Neural progenitor cell (in vitro differentiated cells): ENCODE measurements around the gene NABP1. TPM values are rescaled to one million over a fixed set of nuclear protein-coding genes. Genes with fewer than 3 reads are reported as not detected.
A peak's percentile ranks its signal among the peaks of the same experiment; 100 is the strongest.
"Not testable (repeated sequence)": the region's sequence is repeated elsewhere in the genome, so short reads cannot be mapped to it uniquely, and the experiment has no call there.

Experiments used
- DNase-seq: peaks from one replicate; pipeline ENCODE4 v3.0.0-alpha.2; 2016; ENCODE audit warnings: low spot score
- H2AFZ ChIP-seq: fragments of 200-600 bp; sonication (generic); replicated peaks from 2 replicates; pipeline ENCODE4 v1.6.1; 2016; ENCODE audit warnings: antibody characterized with exemption
- H3F3A ChIP-seq: fragments of 200-600 bp; sonication (generic); 2 replicates; pipeline ENCODE4 v1.6.1; 2016; ENCODE audit warnings: antibody characterized with exemption, low read depth
- H3K27ac ChIP-seq: fragments of 200-600 bp; sonication (generic); 2 replicates; pipeline ENCODE4 v1.5.1; 2016; ENCODE audit warnings: mild to moderate bottlenecking
- H3K27me3 ChIP-seq: fragments of 200-600 bp; sonication (generic); 2 replicates; pipeline ENCODE4 v1.6.1; 2016; ENCODE audit warnings: mild to moderate bottlenecking, moderate library complexity
- H3K36me3 ChIP-seq: fragments of 200-600 bp; sonication (generic); 2 replicates; pipeline ENCODE4 v1.5.1; 2016
- H3K4me1 ChIP-seq: fragments of 200-600 bp; sonication (generic); 2 replicates; pipeline ENCODE4 v1.6.1; 2016; ENCODE audit warnings: mixed run types
- H3K4me2 ChIP-seq: fragments of 200-600 bp; sonication (generic); 2 replicates; pipeline ENCODE4 v1.6.1; 2016
- H3K4me3 ChIP-seq: fragments of 200-600 bp; sonication (generic); 2 replicates; pipeline ENCODE4 v1.5.1; 2016
- H3K79me2 ChIP-seq: fragments of 200-600 bp; sonication (generic); 2 replicates; pipeline ENCODE4 v1.6.1; 2016; ENCODE audit warnings: low read depth
- H3K9ac ChIP-seq: fragments of 200-600 bp; sonication (generic); 2 replicates; pipeline ENCODE4 v1.6.1; 2016
- H3K9me3 ChIP-seq: fragments of 200-600 bp; sonication (generic); 2 replicates; pipeline ENCODE4 v1.5.1; 2016; ENCODE audit warnings: low read depth
- H4K20me1 ChIP-seq: fragments of 200-600 bp; sonication (generic); 2 replicates; pipeline ENCODE4 v1.6.1; 2016; ENCODE audit warnings: low read depth
- H3K27ac Mint-ChIP-seq: 3 replicates; pipeline ENCODE4 v1.8.0; 2021; ENCODE audit warnings: mixed read lengths
- H3K27me3 Mint-ChIP-seq: 2 replicates; pipeline ENCODE4 v1.8.0; 2022; ENCODE audit warnings: low read depth, mild to moderate bottlenecking, inconsistent platforms, moderate library complexity, mixed read lengths; ENCODE audit not compliant: insufficient read depth
- H3K36me3 Mint-ChIP-seq: 3 replicates; pipeline ENCODE4 v1.8.0; 2021; ENCODE audit warnings: mixed read lengths
- H3K4me1 Mint-ChIP-seq: 3 replicates; pipeline ENCODE4 v1.8.0; 2021; ENCODE audit warnings: mixed read lengths
- H3K4me3 Mint-ChIP-seq: 3 replicates; pipeline ENCODE4 v1.8.0; 2021; ENCODE audit warnings: mild to moderate bottlenecking, moderate library complexity, mixed read lengths
- H3K9me3 Mint-ChIP-seq: 3 replicates; pipeline ENCODE4 v1.8.0; 2020; ENCODE audit warnings: mixed read lengths
- CTCF ChIP-seq: fragments of 200-600 bp; sonication (generic); IDR thresholded peaks from 2 replicates; pipeline ENCODE4 v1.5.1; 2017; ENCODE audit warnings: antibody characterized with exemption, mild to moderate bottlenecking
- EZH2 ChIP-seq: fragments of 200-600 bp; sonication (generic); IDR thresholded peaks from 2 replicates; pipeline ENCODE4 v1.6.1; 2017; ENCODE audit warnings: antibody characterized with exemption, mild to moderate bottlenecking, moderate library complexity
- EZH2phosphoT487 ChIP-seq: fragments of 200-600 bp; sonication (generic); IDR thresholded peaks from 2 replicates; pipeline ENCODE4 v1.6.1; 2017; ENCODE audit warnings: antibody characterized with exemption
- total RNA-seq: library from RNA; depleted of rRNA; stranded (reverse); fragments of >200 nt; gene quantifications from 2 replicates; pipeline ENCODE4 v1.2.3, GENCODE V29; 2015; ENCODE audit warnings: low replicate concordance

Gene NABP1
- total RNA-seq, 1 donor from 2014 or later = 2.8 TPM

- no peaks in the 10 kb centered on the region for H3K9me3 ChIP-seq
- H4K20me1 ChIP-seq = no peaks in the 10 kb centered on the region
- no peaks in the 10 kb centered on the region for H3K79me2 ChIP-seq
- TF ChIP-seq EZH2phosphoT487 (no peak), EZH2 (no peak), CTCF (no peak)
- no peaks in the 10 kb centered on the region for H3K27me3 ChIP-seq
- H3K27ac ChIP-seq = no peak overlapping the region
- no peak overlapping the region for H3K4me3 Mint-ChIP-seq
- peaks cover 13% of the 10 kb centered on the region for H3F3A ChIP-seq
- no peak overlapping the region for H3K4me3 ChIP-seq
- DNase-seq = no peak
- H3K27me3 Mint-ChIP-seq = peaks cover 2% of the 10 kb centered on the region
- H3K27ac Mint-ChIP-seq = no peak overlapping the region
- no peaks in the 10 kb centered on the region for H3K9me3 Mint-ChIP-seq
- H3K9ac ChIP-seq = no peak overlapping the region
- H3K4me2 ChIP-seq = no peak overlapping the region
- H3K36me3 Mint-ChIP-seq = no peaks in the 10 kb centered on the region
- H3K4me1 ChIP-seq = peaks cover 17% of the 10 kb centered on the region
- H3K4me1 Mint-ChIP-seq = peaks cover 9% of the 10 kb centered on the region
- no peak overlapping the region for H2AFZ ChIP-seq
- no peaks in the 10 kb centered on the region for H3K36me3 ChIP-seq
These were observed 36.3 kb upstream of the NABP1 start for GRCh38 chr2:191641609-191642008.

GRCh38 chr2:191642541-191642940 lies 35.4 kb upstream of the NABP1 start:
- peaks cover 2% of the 10 kb centered on the region for H3K27me3 Mint-ChIP-seq
- peaks cover 8% of the 10 kb centered on the region for H3K4me1 Mint-ChIP-seq
- Histone ChIP-seq H3K9me3 (no peaks in the 10 kb centered on the region), H3K4me2 (no peak overlapping the region), H3K27me3 (no peaks in the 10 kb centered on the region), H3K79me2 (no peaks in the 10 kb centered on the region), H4K20me1 (no peaks in the 10 kb centered on the region), H3K9ac (no peak overlapping the region), H3K36me3 (no peaks in the 10 kb centered on the region), H3K4me3 (no peak overlapping the region), H3K27ac (no peak overlapping the region), H2AFZ (no peak overlapping the region), H3F3A (peaks cover 12% of the 10 kb centered on the region), H3K4me1 (peaks cover 12% of the 10 kb centered on the region)
- no peak overlapping the region for H3K4me3 Mint-ChIP-seq
- no peak for TF ChIP-seq EZH2phosphoT487
- TF ChIP-seq EZH2 = no peak
- TF ChIP-seq CTCF = no peak
- no peak overlapping the region for H3K27ac Mint-ChIP-seq
- no peaks in the 10 kb centered on the region for H3K9me3 Mint-ChIP-seq
- no peak for DNase-seq
- no peaks in the 10 kb centered on the region for H3K36me3 Mint-ChIP-seq

- no peak for TF ChIP-seq EZH2phosphoT487
- TF ChIP-seq EZH2 = no peak
- TF ChIP-seq CTCF = no peak
- H3K9me3 ChIP-seq = no peaks in the 10 kb centered on the region
- H3K27ac ChIP-seq = no peak overlapping the region
- H3K4me3 Mint-ChIP-seq = no peak overlapping the region
- no peak overlapping the region for H3K4me3 ChIP-seq
- no peaks in the 10 kb centered on the region for H3K27me3 ChIP-seq
- no peak overlapping the region for H3K27ac Mint-ChIP-seq
- H3K27me3 Mint-ChIP-seq = peaks cover 2% of the 10 kb centered on the region
- no peaks in the 10 kb centered on the region for H3K4me1 Mint-ChIP-seq
- no peak overlapping the region for H3K9ac ChIP-seq
- H3K9me3 Mint-ChIP-seq = no peaks in the 10 kb centered on the region
- no peaks in the 10 kb centered on the region for H3K36me3 ChIP-seq
- peak overlapping the region; percentile 9 for H2AFZ ChIP-seq
- no peaks in the 10 kb centered on the region for H3K36me3 Mint-ChIP-seq
- no peak overlapping the region for H3K4me2 ChIP-seq
- no peaks in the 10 kb centered on the region for H4K20me1 ChIP-seq
- H3F3A ChIP-seq = peaks cover 3% of the 10 kb centered on the region
- H3K4me1 ChIP-seq = peaks cover 3% of the 10 kb centered on the region
- DNase-seq = no peak
- H3K79me2 ChIP-seq = no peaks in the 10 kb centered on the region
These were observed 34.5 kb upstream of the NABP1 start for GRCh38 chr2:191643429-191643828.

GRCh38 chr2:191644613-191645012 lies 33.3 kb upstream of the NABP1 start:
- H3F3A ChIP-seq, H3K4me1 ChIP-seq, H3K9ac ChIP-seq, DNase-seq, H3K4me1 Mint-ChIP-seq, H3K9me3 Mint-ChIP-seq, H3K27me3 Mint-ChIP-seq, H3K4me2 ChIP-seq, H3K27ac Mint-ChIP-seq, H3K36me3 Mint-ChIP-seq, H4K20me1 ChIP-seq, H3K4me3 ChIP-seq, H3K27me3 ChIP-seq, H3K79me2 ChIP-seq, H3K27ac ChIP-seq, H3K9me3 ChIP-seq, H2AFZ ChIP-seq, H3K4me3 Mint-ChIP-seq, H3K36me3 ChIP-seq: not testable (repeated sequence)
